22Rv1 (cell line): ENCODE measurements around the gene MRPL38.
"Not testable (repeated sequence)": the region's sequence is repeated elsewhere in the genome, so short reads cannot be mapped to it uniquely, and the experiment has no call there.

ENCODE experiments used
- CTCF ChIP-seq: fragments of 450-650 bp; IDR thresholded peaks from 2 replicates; pipeline ENCODE4 v1.5.1; 2017; ENCODE audit warnings: mild to moderate bottlenecking
- ZFX ChIP-seq: fragments of 450-650 bp; IDR thresholded peaks from 2 replicates; pipeline ENCODE4 v1.6.1; 2017; ENCODE audit warnings: antibody characterized with exemption, borderline replicate concordance

- not testable (repeated sequence) for TF ChIP-seq CTCF, ZFX
These were observed 35.9 kb downstream of the MRPL38 start for GRCh38 chr17:75868730-75869281.
